ENCODE measurements around the gene WDR17. TPM values are rescaled to one million over a fixed set of nuclear protein-coding genes. Genes with fewer than 3 reads are reported as not detected.
"Not testable (repeated sequence)": the region's sequence is repeated elsewhere in the genome, so short reads cannot be mapped to it uniquely, and the experiment has no call there.

The WDR17 gene
- total RNA-seq, 1 experiment from 2014 or later, result 1.1 TPM

GRCh38 chr4:176193126-176193525, 127.5 kb downstream of the WDR17 start:
- H3K4me3 ChIP-seq (ENCODE audit: insufficient read depth, low read depth, low read length), result no peak overlapping the region
- H3K36me3 ChIP-seq (replicated peaks; ENCODE audit: control insufficient read depth, insufficient read depth, low read length), result no peaks in the 10 kb centered on the region
- no peak for DNase-seq
- H3K27me3 ChIP-seq (ENCODE audit: control insufficient read depth, insufficient read depth, low read length), result no peaks in the 10 kb centered on the region

GRCh38 chr4:176193938-176194337, 128.3 kb downstream of the WDR17 start:
- Histone ChIP-seq H3K36me3 (replicated peaks; ENCODE audit: control insufficient read depth, insufficient read depth, low read length) (no peaks in the 10 kb centered on the region), H3K27me3 (ENCODE audit: control insufficient read depth, insufficient read depth, low read length) (no peaks in the 10 kb centered on the region), H3K4me3 (ENCODE audit: insufficient read depth, low read depth, low read length) (no peak overlapping the region)
- no peak for DNase-seq

GRCh38 chr4:176195184-176195978, 129.7 kb downstream of the WDR17 start, which contains the start of gene SPATA4:
Gene SPATA4, minus strand, starts transcription at chr4:176195585. Its CDS starts 23 bp downstream, at chr4:176195562.
- Histone ChIP-seq H3K27me3 (ENCODE audit: control insufficient read depth, insufficient read depth, low read length) (no peaks in the 10 kb centered on the region), H3K36me3 (replicated peaks; ENCODE audit: control insufficient read depth, insufficient read depth, low read length) (no peaks in the 10 kb centered on the region), H3K4me3 (ENCODE audit: insufficient read depth, low read depth, low read length) (peak within 1 kb of the TSS; percentile 51)
- DNase-seq, result peak; percentile 88

GRCh38 chr4:176198316-176198903, 132.8 kb downstream of the WDR17 start:
- H3K4me3 ChIP-seq (ENCODE audit: insufficient read depth, low read depth, low read length), result no peak overlapping the region
- H3K36me3 ChIP-seq (replicated peaks; ENCODE audit: control insufficient read depth, insufficient read depth, low read length), result no peaks in the 10 kb centered on the region
- H3K27me3 ChIP-seq (ENCODE audit: control insufficient read depth, insufficient read depth, low read length), result no peaks in the 10 kb centered on the region
- DNase-seq, result peak; percentile 8

- no peaks in the 10 kb centered on the region for H3K36me3 ChIP-seq (replicated peaks; ENCODE audit: control insufficient read depth, insufficient read depth, low read length)
- no peak overlapping the region for H3K4me3 ChIP-seq (ENCODE audit: insufficient read depth, low read depth, low read length)
- no peaks in the 10 kb centered on the region for H3K27me3 ChIP-seq (ENCODE audit: control insufficient read depth, insufficient read depth, low read length)
- DNase-seq, result no peak
Observed at GRCh38 chr4:176205299-176205698, 139.7 kb downstream of the WDR17 start.

GRCh38 chr4:176207839-176208238, 142.2 kb downstream of the WDR17 start:
- no peaks in the 10 kb centered on the region for H3K27me3 ChIP-seq (ENCODE audit: control insufficient read depth, insufficient read depth, low read length)

GRCh38 chr4:176209535-176209934, 143.9 kb downstream of the WDR17 start:
- H3K36me3 ChIP-seq (replicated peaks; ENCODE audit: control insufficient read depth, insufficient read depth, low read length), result no peaks in the 10 kb centered on the region
- no peaks in the 10 kb centered on the region for H3K27me3 ChIP-seq (ENCODE audit: control insufficient read depth, insufficient read depth, low read length)
- H3K4me3 ChIP-seq (ENCODE audit: insufficient read depth, low read depth, low read length), result no peak overlapping the region
- no peak for DNase-seq

More at GRCh38 chr4:176207839-176208238, 142.2 kb downstream of the WDR17 start:
- no peak for DNase-seq
- Histone ChIP-seq H3K4me3 (ENCODE audit: insufficient read depth, low read depth, low read length) (no peak overlapping the region), H3K36me3 (replicated peaks; ENCODE audit: control insufficient read depth, insufficient read depth, low read length) (no peaks in the 10 kb centered on the region)

GRCh38 chr4:176210101-176210500, 144.5 kb downstream of the WDR17 start:
- no peak for DNase-seq
- Histone ChIP-seq H3K27me3 (ENCODE audit: control insufficient read depth, insufficient read depth, low read length) (no peaks in the 10 kb centered on the region), H3K4me3 (ENCODE audit: insufficient read depth, low read depth, low read length) (no peak overlapping the region), H3K36me3 (replicated peaks; ENCODE audit: control insufficient read depth, insufficient read depth, low read length) (no peaks in the 10 kb centered on the region)

GRCh38 chr4:176210579-176211296, 145.1 kb downstream of the WDR17 start:
- DNase-seq, result no peak
- H3K36me3 ChIP-seq (replicated peaks; ENCODE audit: control insufficient read depth, insufficient read depth, low read length), result no peaks in the 10 kb centered on the region
- no peaks in the 10 kb centered on the region for H3K27me3 ChIP-seq (ENCODE audit: control insufficient read depth, insufficient read depth, low read length)
- H3K4me3 ChIP-seq (ENCODE audit: insufficient read depth, low read depth, low read length), result no peak overlapping the region

GRCh38 chr4:176212351-176212750, 146.7 kb downstream of the WDR17 start:
- not testable (repeated sequence) for H3K36me3 ChIP-seq (replicated peaks; ENCODE audit: control insufficient read depth, insufficient read depth, low read length); H3K27me3 ChIP-seq (ENCODE audit: control insufficient read depth, insufficient read depth, low read length); H3K4me3 ChIP-seq (ENCODE audit: insufficient read depth, low read depth, low read length); DNase-seq

GRCh38 chr4:176217510-176217909, 151.9 kb downstream of the WDR17 start:
- H3K36me3 ChIP-seq (replicated peaks; ENCODE audit: control insufficient read depth, insufficient read depth, low read length), result no peaks in the 10 kb centered on the region
- H3K4me3 ChIP-seq (ENCODE audit: insufficient read depth, low read depth, low read length), result no peak overlapping the region
- DNase-seq, result no peak
- H3K27me3 ChIP-seq (ENCODE audit: control insufficient read depth, insufficient read depth, low read length), result no peaks in the 10 kb centered on the region

GRCh38 chr4:176222149-176222548, 156.5 kb downstream of the WDR17 start:
- H3K36me3 ChIP-seq (replicated peaks; ENCODE audit: control insufficient read depth, insufficient read depth, low read length), result no peaks in the 10 kb centered on the region
- H3K27me3 ChIP-seq (ENCODE audit: control insufficient read depth, insufficient read depth, low read length), result no peaks in the 10 kb centered on the region
- no peak overlapping the region for H3K4me3 ChIP-seq (ENCODE audit: insufficient read depth, low read depth, low read length)
- no peak for DNase-seq

GRCh38 chr4:176223561-176223960, 157.9 kb downstream of the WDR17 start:
- H3K4me3 ChIP-seq (ENCODE audit: insufficient read depth, low read depth, low read length), result no peak overlapping the region
- no peaks in the 10 kb centered on the region for H3K36me3 ChIP-seq (replicated peaks; ENCODE audit: control insufficient read depth, insufficient read depth, low read length)
- H3K27me3 ChIP-seq (ENCODE audit: control insufficient read depth, insufficient read depth, low read length), result no peaks in the 10 kb centered on the region
- DNase-seq, result no peak

GRCh38 chr4:176226736-176227135, 161.1 kb downstream of the WDR17 start:
- no peaks in the 10 kb centered on the region for H3K27me3 ChIP-seq (ENCODE audit: control insufficient read depth, insufficient read depth, low read length)
- DNase-seq, result no peak
- no peaks in the 10 kb centered on the region for H3K36me3 ChIP-seq (replicated peaks; ENCODE audit: control insufficient read depth, insufficient read depth, low read length)
- no peak overlapping the region for H3K4me3 ChIP-seq (ENCODE audit: insufficient read depth, low read depth, low read length)

- H3K4me3 ChIP-seq (ENCODE audit: insufficient read depth, low read depth, low read length), result no peak overlapping the region
- no peak for DNase-seq
- H3K27me3 ChIP-seq (ENCODE audit: control insufficient read depth, insufficient read depth, low read length), result no peaks in the 10 kb centered on the region
- H3K36me3 ChIP-seq (replicated peaks; ENCODE audit: control insufficient read depth, insufficient read depth, low read length), result no peaks in the 10 kb centered on the region
Observed at GRCh38 chr4:176229645-176230044, 164.0 kb downstream of the WDR17 start.
